GM21360 (cell line): ENCODE results near the gene CSH1.
"Not testable (repeated sequence)": the region's sequence is repeated elsewhere in the genome, so short reads cannot be mapped to it uniquely, and the experiment has no call there.

ENCODE experiments used
- ATAC-seq: cut with Tn5 transposase; IDR thresholded peaks from one replicate; pipeline ENCODE4 v1.9.1; 2021; ENCODE audit warnings: mild to moderate bottlenecking, moderate library complexity; ENCODE audit not compliant: unreplicated experiment

Gene CSH1

GRCh38 chr17:63928966-63929695 is 32.8 kb upstream of the CSH1 start:
- no peak for ATAC-seq

- no peak for ATAC-seq
These were observed 31.8 kb upstream of the CSH1 start for GRCh38 chr17:63928172-63928666.

GRCh38 chr17:63927464-63928171 is 31.2 kb upstream of the CSH1 start:
- ATAC-seq, result no peak

- ATAC-seq, result no peak
These were observed 29.8 kb upstream of the CSH1 start for GRCh38 chr17:63926164-63926563.

- ATAC-seq, result no peak
These were observed 29.2 kb upstream of the CSH1 start for GRCh38 chr17:63925615-63926014.

GRCh38 chr17:63922402-63922801 is 26.0 kb upstream of the CSH1 start:
- not testable (repeated sequence) for ATAC-seq

GRCh38 chr17:63920779-63921178 is 24.4 kb upstream of the CSH1 start:
- ATAC-seq, result not testable (repeated sequence)

- ATAC-seq, result not testable (repeated sequence)
These were observed 23.7 kb upstream of the CSH1 start for GRCh38 chr17:63920050-63920449.

GRCh38 chr17:63919311-63919723 is 22.9 kb upstream of the CSH1 start:
- peak; percentile 68 for ATAC-seq

- ATAC-seq, result not testable (repeated sequence)
These were observed 22.5 kb upstream of the CSH1 start, which contains the start of gene GH1 for GRCh38 chr17:63918789-63919305. Gene GH1 (minus strand): TSS chr17:63918839. CDS start chr17:63918776, 63 bp downstream.

GRCh38 chr17:63918305-63918704 is 21.9 kb upstream of the CSH1 start:
- no peak for ATAC-seq

GRCh38 chr17:63917646-63918045 is 21.3 kb upstream of the CSH1 start:
- ATAC-seq, result no peak

GRCh38 chr17:63917206-63917605 is 20.8 kb upstream of the CSH1 start:
- not testable (repeated sequence) for ATAC-seq

- ATAC-seq, result no peak
These were observed 20.3 kb upstream of the CSH1 start for GRCh38 chr17:63916566-63917185.

- not testable (repeated sequence) for ATAC-seq
These were observed 19.4 kb upstream of the CSH1 start for GRCh38 chr17:63915753-63916152.

- no peak for ATAC-seq
These were observed 18.1 kb upstream of the CSH1 start for GRCh38 chr17:63914471-63914870.

GRCh38 chr17:63911657-63912100 is 15.3 kb upstream of the CSH1 start:
- ATAC-seq, result no peak

- no peak for ATAC-seq
These were observed 14.8 kb upstream of the CSH1 start, which contains the start of gene CSHL1 for GRCh38 chr17:63911041-63911635. Gene CSHL1 (minus strand): TSS chr17:63911258. CDS start chr17:63911196, 62 bp downstream.

- no peak for ATAC-seq
These were observed 13.7 kb upstream of the CSH1 start for GRCh38 chr17:63910096-63910495.

GRCh38 chr17:63909586-63909985 is 13.2 kb upstream of the CSH1 start:
- ATAC-seq, result not testable (repeated sequence)
